ENCODE data around the gene SDCBP2. TPM values are rescaled to one million over a fixed set of nuclear protein-coding genes. Genes with fewer than 3 reads are reported as not detected.

SDCBP2 gene
- total RNA-seq, 4 donors from 2014 or later, result 0.26 to 9.1 (median 5.5) TPM

DNA sequence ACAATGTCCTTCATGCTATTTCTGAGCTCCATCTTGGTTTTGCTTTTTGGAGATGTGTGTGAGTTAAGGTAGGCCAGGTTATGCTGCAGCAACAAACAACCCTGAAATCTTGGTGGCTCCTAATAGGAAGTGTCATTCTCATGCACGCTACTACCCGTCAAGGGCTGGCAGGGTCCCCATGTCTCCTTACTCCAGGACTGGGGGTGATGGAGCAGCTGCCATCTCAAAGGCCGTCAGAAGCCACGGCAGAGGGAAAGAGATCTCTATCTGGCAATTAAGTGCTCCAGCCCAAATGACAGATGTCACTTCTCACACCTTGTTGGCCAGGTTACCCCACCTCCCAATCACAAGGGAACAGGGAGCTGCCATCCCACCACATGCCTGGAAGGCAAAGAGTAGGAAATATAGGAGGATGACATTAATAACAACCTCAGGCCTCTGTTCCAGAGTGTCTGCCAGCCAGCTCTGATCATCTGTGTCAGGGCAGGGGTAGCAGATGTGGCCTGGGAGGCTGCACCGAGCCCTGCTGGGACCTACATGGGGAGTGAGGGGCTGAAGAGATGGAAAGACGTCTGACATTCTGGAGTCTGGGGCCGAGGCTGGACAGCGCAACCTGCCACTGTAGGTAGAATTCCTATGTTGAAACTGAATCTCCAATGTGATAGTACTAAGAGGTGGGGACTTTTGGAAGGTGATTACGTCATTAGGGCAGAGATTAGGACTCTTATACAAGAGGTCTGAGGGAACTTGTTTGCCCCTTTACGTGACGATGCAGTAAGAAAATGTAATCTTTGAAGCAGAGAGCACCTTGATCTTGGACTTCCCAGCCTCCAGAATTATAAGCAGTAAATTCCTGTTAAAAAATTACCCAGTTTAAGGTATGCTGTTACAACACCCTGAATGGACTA is 4.8 kb upstream of the SDCBP2 start:
- DNase-seq, result no peak
- H3K9me3 ChIP-seq, result no peaks in the 10 kb centered on the region
- no peaks in the 10 kb centered on the region for H3K27me3 ChIP-seq
- intact Hi-C loops (cut with DNase I; ENCODE audit: low total_unique reads), result no loop called here
- peaks cover 0 to 5% of the 10 kb centered on the region in 2 donors for H3K4me1 ChIP-seq
- peak overlapping the region in 1 of 2 donors; percentile 100 for H3K27ac ChIP-seq
- H3K36me3 ChIP-seq, result no peaks in the 10 kb centered on the region
- no peak overlapping the region for H3K4me3 ChIP-seq
- no peak for TF ChIP-seq POLR2A (IDR thresholded peaks at IDR 0.05)
- TF ChIP-seq, protein P1, sequence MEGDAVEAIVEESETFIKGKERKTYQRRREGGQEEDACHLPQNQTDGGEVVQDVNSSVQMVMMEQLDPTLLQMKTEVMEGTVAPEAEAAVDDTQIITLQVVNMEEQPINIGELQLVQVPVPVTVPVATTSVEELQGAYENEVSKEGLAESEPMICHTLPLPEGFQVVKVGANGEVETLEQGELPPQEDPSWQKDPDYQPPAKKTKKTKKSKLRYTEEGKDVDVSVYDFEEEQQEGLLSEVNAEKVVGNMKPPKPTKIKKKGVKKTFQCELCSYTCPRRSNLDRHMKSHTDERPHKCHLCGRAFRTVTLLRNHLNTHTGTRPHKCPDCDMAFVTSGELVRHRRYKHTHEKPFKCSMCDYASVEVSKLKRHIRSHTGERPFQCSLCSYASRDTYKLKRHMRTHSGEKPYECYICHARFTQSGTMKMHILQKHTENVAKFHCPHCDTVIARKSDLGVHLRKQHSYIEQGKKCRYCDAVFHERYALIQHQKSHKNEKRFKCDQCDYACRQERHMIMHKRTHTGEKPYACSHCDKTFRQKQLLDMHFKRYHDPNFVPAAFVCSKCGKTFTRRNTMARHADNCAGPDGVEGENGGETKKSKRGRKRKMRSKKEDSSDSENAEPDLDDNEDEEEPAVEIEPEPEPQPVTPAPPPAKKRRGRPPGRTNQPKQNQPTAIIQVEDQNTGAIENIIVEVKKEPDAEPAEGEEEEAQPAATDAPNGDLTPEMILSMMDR (IDR thresholded peaks at IDR 0.05), result no peak

- no peak for DNase-seq
- TF ChIP-seq POLR2A (IDR thresholded peaks at IDR 0.05), result no peak
- TF ChIP-seq, protein P1 (IDR thresholded peaks at IDR 0.05), result no peak
- Histone ChIP-seq H3K4me1 (peaks cover 8 to 14% of the 10 kb centered on the region in 2 donors), H3K4me3 (no peak overlapping the region), H3K27ac (peak overlapping the region in 1 of 2 donors; percentile 100), H3K9me3 (no peaks in the 10 kb centered on the region), H3K27me3 (no peaks in the 10 kb centered on the region), H3K36me3 (no peaks in the 10 kb centered on the region)
- intact Hi-C loops (cut with DNase I; ENCODE audit: low total_unique reads), result no loop called here
These were observed 3.9 kb upstream of the SDCBP2 start for GRCh38 chr20:1332749-1333300.

- no peaks in the 10 kb centered on the region for H3K27me3 ChIP-seq
- no peaks in the 10 kb centered on the region for H3K9me3 ChIP-seq
- intact Hi-C loops (cut with DNase I; ENCODE audit: low total_unique reads), result no loop called here
- peaks cover 13 to 21% of the 10 kb centered on the region in 2 donors for H3K4me1 ChIP-seq
- no peak for DNase-seq
- no peaks in the 10 kb centered on the region for H3K36me3 ChIP-seq
- H3K27ac ChIP-seq, result peak overlapping the region; percentile 98 to 100
- no peak overlapping the region for H3K4me3 ChIP-seq
- TF ChIP-seq, protein P1 (IDR thresholded peaks at IDR 0.05), result no peak
- no peak for TF ChIP-seq POLR2A (IDR thresholded peaks at IDR 0.05)
These were observed 3.0 kb upstream of the SDCBP2 start for GRCh38 chr20:1331801-1332453.

- peaks cover 17 to 21% of the 10 kb centered on the region in 2 donors for H3K4me1 ChIP-seq
- no peaks in the 10 kb centered on the region for H3K27me3 ChIP-seq
- H3K36me3 ChIP-seq, result no peaks in the 10 kb centered on the region
- H3K9me3 ChIP-seq, result no peaks in the 10 kb centered on the region
- no peak overlapping the region for H3K4me3 ChIP-seq
- peak overlapping the region; percentile 98 to 100 for H3K27ac ChIP-seq
- DNase-seq, result no peak
- TF ChIP-seq POLR2A (IDR thresholded peaks at IDR 0.05), result no peak
- TF ChIP-seq, protein P1 (IDR thresholded peaks at IDR 0.05), result no peak
- intact Hi-C loops (cut with DNase I; ENCODE audit: low total_unique reads), result no loop called here
These were observed 2.2 kb upstream of the SDCBP2 start for GRCh38 chr20:1331101-1331500.

Measured in uterus (tissue), 4 donors.